Lower leg skin (tissue), 4 donors: ENCODE results near the gene CD79B. TPM values are rescaled to one million over a fixed set of nuclear protein-coding genes. Genes with fewer than 3 reads are reported as not detected.

Experiments used
- DNase-seq, 2 donors: peaks; one replicate each; pipeline ENCODE4 v3.0.0-alpha.2; 2019; ENCODE audit warnings: low spot score in 2 of 2
- H3K4me3 ChIP-seq: fragments of 200-600 bp; sonication (generic); 2 replicates; pipeline ENCODE4 v1.5.1; 2017; ENCODE audit warnings: mild to moderate bottlenecking, low read depth; ENCODE audit not compliant: poor library complexity, severe bottlenecking
- POLR2A ChIP-seq, 2 donors: fragments of 450-650 bp; IDR thresholded peaks; one replicate each; pipeline ENCODE4 v1.6.1; 2016 to 2017; ENCODE audit warnings: antibody characterized with exemption in 2 of 2, mild to moderate bottlenecking in 1 of 2, moderate library complexity in 1 of 2
- WGBS, 2 donors: methylation state at CpG; one replicate each; pipeline ENCODE4 v1.1.5; 2018; 5-methylcytosine and 5-hydroxymethylcytosine counted together
- intact Hi-C: fragments of 100-400 bp; cut with DNase I; formaldehyde crosslinking; loops from one replicate; pipeline ENCODE4 v1.15.0; 2023; ENCODE audit warnings: low total_unique reads
- total RNA-seq, 4 donors: library from RNA; depleted of rRNA; stranded (reverse); fragments of >200 nt; gene quantifications; one replicate each; pipeline ENCODE4 v1.1.0, GENCODE V29; 2016
- TF ChIP-seq, protein P1 (sequence below), 3 donors: fragments of 450-650 bp; IDR thresholded peaks; one replicate each; pipeline ENCODE4 v1.5.1; 2016; ENCODE audit warnings: antibody characterized with exemption in 3 of 3, mild to moderate bottlenecking in 3 of 3, moderate library complexity in 2 of 3

CD79B gene
- total RNA-seq, 4 donors from 2014 or later, result 0.72 to 5.8 (median 3.5) TPM

DNA sequence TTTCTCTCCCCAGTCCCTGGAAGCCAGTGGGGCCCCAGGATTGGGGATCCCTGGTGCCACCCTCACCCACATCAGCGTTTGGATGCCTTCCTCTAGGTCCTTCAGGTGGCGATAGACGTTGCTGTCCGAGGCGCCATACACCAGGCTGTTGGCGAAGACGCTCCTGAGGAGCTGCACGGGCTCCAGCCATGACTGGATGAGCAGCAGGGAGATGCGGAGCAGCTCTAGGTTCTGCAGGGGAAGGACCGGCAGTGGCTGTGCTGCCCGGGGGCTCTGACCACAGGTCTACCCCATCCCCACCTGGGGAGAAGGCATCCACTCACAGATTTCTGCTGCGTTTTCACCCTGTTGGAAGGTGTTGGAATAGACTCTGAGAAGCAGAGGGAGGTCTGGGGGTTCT is 51.4 kb downstream of the CD79B start:
- no peak for DNase-seq
- TF ChIP-seq, protein P1, sequence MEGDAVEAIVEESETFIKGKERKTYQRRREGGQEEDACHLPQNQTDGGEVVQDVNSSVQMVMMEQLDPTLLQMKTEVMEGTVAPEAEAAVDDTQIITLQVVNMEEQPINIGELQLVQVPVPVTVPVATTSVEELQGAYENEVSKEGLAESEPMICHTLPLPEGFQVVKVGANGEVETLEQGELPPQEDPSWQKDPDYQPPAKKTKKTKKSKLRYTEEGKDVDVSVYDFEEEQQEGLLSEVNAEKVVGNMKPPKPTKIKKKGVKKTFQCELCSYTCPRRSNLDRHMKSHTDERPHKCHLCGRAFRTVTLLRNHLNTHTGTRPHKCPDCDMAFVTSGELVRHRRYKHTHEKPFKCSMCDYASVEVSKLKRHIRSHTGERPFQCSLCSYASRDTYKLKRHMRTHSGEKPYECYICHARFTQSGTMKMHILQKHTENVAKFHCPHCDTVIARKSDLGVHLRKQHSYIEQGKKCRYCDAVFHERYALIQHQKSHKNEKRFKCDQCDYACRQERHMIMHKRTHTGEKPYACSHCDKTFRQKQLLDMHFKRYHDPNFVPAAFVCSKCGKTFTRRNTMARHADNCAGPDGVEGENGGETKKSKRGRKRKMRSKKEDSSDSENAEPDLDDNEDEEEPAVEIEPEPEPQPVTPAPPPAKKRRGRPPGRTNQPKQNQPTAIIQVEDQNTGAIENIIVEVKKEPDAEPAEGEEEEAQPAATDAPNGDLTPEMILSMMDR (IDR thresholded peaks at IDR 0.05), result no peak
- no peak for TF ChIP-seq POLR2A (IDR thresholded peaks at IDR 0.05)
- intact Hi-C loops, result no loop called here
- WGBS, 2 donors, result 80 to 85% methylated on average over 6 to 12 of the region's 12 CpGs
- H3K4me3 ChIP-seq, result no peak overlapping the region

Other genes starting within 250 kb of the CD79B start
- gene LIMD2, start 232.2 kb downstream of the CD79B start, total RNA-seq, result 1 to 10 TPM; 3.3 to 9.0 (median 4.8) TPM
- 10 to 100 TPM; 15.8 to 26.4 (median 19.3) TPM for gene STRADA, start 190.5 kb downstream of the CD79B start, total RNA-seq
- 10 to 100 TPM; 48.7 to 71.9 (median 59.5) TPM for gene CCDC47, start 158.7 kb downstream of the CD79B start, total RNA-seq
- gene DDX42, start 158.2 kb downstream of the CD79B start, total RNA-seq, result 10 to 100 TPM; 59.1 to 87.4 (median 64.0) TPM
- gene PSMC5, start 104.9 kb downstream of the CD79B start, total RNA-seq, result 100 to 1,000 TPM in 1 of 4 donors, 10 to 100 TPM in 3; 68.9 to 126 (median 88.7) TPM
- gene FTSJ3, start 104.7 kb downstream of the CD79B start, total RNA-seq, result 10 to 100 TPM; 28.4 to 76.8 (median 47.2) TPM
- gene SMARCD2, start 89.6 kb downstream of the CD79B start, total RNA-seq, result 100 to 1,000 TPM; 235 to 310 (median 272) TPM
- not detected for gene CSH2, start 58.7 kb downstream of the CD79B start, total RNA-seq
- not detected for gene GH2, start 50.4 kb downstream of the CD79B start, total RNA-seq
- not detected for gene CSH1, start 35.8 kb downstream of the CD79B start, total RNA-seq
- not detected for gene CSHL1, start 21.1 kb downstream of the CD79B start, total RNA-seq
- gene GH1, start 13.5 kb downstream of the CD79B start, total RNA-seq, result not detected
- 1 to 10 TPM in 1 of 4 donors, under 1 TPM in 3; 0.80 to 1.5 (median 0.81) TPM for gene SCN4A, start 40.6 kb upstream of the CD79B start, total RNA-seq
- gene PRR29, start 66.0 kb upstream of the CD79B start, total RNA-seq, result under 1 TPM in 1 of 4 donors, not detected in 3; 0.17 TPM
- 10 to 100 TPM; 11.5 to 26.8 (median 19.9) TPM for gene ICAM2, start 88.3 kb upstream of the CD79B start, total RNA-seq
- gene ERN1, start 197.8 kb upstream of the CD79B start, total RNA-seq, result 10 to 100 TPM; 18.2 to 44.0 (median 22.8) TPM